Stimulated activated CD4-positive, alpha-beta T cell treated with anti-CD3 and anti-CD28 coated beads, Interleukin-12 subunit alpha, Interleukin-12 subunit beta, amount 100 ng/mL, for 4 hours (primary cell): Measurements from ENCODE around the gene GHR.

ENCODE experiments used
- DNase-seq: peaks from one replicate; pipeline ENCODE4 v3.0.0-alpha.2; 2020

GHR gene

GRCh38 chr5:42518595-42519221, 95.5 kb downstream of the GHR start:
- DNase-seq: no peak

DNA sequence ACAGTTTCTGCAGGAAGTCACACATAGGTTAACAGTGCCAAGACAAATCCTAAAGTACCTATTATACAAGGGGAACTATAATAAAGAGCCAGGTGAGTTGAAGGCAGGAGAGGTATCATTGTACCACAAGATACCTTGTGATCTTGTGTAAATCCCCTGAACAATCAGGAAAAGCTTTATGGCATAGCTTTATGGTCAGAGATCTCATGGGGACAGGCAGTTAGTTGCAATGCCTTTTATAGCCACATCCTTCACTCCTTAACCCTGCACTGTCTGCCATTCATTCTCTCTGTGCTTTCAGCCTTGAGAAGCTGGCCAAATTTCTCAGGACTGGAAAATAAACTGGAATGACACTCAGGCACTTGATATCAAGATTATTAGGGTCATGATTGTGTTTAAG, 97.0 kb downstream of the GHR start:
- DNase-seq: no peak

GRCh38 chr5:42520957-42521356, 97.7 kb downstream of the GHR start:
- DNase-seq: no peak

- DNase-seq: no peak
Observed at GRCh38 chr5:42521406-42521805, 98.2 kb downstream of the GHR start.

DNA sequence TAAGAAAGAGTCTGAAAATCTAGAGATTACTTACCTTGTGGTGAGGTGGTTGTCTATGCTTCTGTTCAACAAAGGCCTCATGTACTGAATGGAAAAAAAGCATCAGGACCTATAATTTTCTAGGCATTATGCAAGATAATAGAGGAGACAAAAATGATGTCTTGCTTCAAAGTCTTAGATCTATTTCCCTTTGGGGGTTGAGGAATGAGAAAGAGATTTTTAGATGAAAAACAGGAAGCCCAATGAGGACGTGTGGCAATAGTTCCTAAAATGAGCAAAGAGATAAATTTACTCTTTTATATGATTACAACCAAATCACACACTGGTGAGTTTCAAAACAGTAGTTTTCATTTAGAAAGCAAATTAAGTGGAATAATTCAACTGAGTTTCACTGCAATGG, 99.5 kb downstream of the GHR start:
- DNase-seq: no peak

GRCh38 chr5:42526179-42526578, 102.9 kb downstream of the GHR start:
- no peak for DNase-seq

DNA sequence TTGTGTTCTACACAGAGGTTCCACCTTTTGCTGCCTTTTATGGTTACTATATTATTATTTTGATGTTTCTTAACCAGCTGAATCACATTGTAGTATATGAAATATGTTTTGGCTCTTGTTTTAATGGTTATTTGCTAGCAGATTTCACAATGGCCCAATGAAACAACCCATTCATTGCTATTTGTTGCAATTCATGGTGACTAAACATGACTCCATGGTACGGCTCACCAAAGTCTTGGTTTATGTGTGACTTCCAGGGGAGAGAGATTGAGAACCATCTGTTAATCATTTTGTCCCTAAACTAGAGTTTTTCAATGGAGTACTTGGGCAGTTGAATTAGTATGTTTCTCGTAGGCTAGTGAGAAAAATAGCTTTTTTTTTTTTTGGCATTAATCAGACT, 108.4 kb downstream of the GHR start:
- no peak for DNase-seq

DNA sequence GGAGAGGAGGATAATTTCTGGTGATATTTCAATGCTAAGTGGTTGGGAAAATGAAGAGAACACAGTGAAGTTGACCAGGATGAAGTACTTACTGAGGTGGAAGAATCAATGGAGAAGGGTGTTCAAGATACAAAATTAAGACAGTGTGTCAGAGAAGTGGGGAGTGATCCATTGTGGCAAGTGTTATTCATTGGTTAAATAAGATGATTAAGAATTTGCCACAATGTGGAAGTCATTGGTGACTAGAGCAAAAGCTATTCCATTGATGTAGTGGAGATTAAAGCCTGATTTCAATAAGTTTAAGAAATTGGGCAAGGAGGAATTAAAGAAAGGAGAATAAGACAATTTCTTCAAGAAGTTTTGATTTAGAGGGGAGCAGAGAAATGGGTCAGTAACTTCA, 118.9 kb downstream of the GHR start:
- DNase-seq: no peak

DNA sequence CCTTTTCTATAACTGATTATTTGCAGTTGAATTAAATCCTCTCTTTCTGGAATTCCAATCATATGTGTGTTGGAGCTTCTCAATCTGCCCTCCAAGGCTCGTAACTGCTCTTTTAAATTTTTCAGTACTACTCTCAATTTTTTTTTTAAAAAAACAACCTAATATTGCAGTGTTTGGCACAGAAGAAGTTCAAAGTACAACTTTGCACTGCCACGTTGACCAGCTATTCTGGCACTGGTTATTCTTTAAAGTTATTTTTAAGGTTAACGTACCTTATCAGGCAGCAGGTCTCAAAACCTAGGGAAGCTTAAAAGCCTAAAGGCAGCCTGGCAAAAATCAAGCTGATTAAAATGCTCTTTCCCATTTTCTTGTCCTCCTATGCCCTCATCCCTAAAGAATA, 120.5 kb downstream of the GHR start:
- no peak for DNase-seq

GRCh38 chr5:42545038-42545437, 121.8 kb downstream of the GHR start:
- no peak for DNase-seq

DNA sequence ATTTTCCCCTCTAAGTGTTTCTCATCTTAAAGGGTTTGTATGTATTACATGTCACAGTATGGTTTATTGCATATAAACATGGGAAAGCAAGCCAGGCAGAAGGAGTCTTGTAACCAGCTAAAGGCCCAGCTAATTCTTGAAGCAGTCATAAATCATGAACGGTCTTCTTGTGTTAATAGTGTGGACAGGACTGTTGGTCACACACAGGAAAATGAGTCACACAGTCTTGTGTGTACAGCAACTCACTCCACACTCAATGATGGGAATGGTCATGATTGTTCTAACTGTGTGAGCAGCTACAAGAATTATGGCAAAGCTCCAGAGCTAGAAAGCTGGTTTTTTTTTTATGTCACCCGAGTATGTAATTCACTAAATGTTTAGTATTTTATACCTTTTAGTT, 123.9 kb downstream of the GHR start:
- DNase-seq: no peak

GRCh38 chr5:42547894-42548293, 124.7 kb downstream of the GHR start:
- DNase-seq: no peak

- DNase-seq: no peak
Observed at GRCh38 chr5:42552597-42552996, 129.4 kb downstream of the GHR start.

- no peak for DNase-seq
Observed at GRCh38 chr5:42553461-42553860, 130.2 kb downstream of the GHR start.

DNA sequence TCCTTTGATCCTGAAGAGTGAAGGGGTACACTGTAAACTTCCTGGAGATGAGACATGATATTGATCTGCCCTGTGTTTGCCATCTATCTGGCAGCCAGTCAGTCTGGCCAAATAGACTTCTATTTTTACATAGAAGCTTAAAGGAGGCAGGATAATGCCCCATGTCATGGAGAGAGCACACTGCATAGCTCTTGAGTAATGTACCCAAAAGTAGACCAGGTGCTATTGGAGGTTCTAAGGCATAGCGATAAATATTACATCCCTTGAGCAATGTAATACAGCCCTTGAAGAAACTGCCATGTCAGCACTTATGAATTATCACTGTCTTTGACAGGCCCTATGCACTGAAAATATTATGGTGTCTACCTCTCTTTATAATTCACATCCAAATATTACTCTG, 131.8 kb downstream of the GHR start:
- no peak for DNase-seq

DNA sequence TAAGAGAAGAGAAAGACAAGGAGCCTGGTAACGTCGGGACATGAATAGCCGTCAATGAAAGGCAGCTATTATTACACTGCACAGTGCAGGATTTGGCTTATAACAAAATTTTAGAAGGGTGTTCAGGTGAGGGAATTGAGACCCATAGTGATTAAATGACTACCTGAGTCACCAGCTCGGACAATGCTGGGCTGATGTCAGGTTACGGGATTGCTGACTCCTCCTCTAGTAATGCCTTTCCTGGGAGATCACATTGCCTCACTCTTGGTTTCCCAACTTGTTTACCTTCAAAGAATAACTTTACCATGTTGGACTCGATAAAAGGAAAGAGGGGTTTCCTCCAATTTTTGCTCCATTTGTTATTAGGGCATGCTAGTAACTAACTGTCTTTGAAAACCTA, 132.6 kb downstream of the GHR start:
- no peak for DNase-seq

GRCh38 chr5:42557689-42558088, 134.4 kb downstream of the GHR start:
- no peak for DNase-seq

- DNase-seq: no peak
Observed at GRCh38 chr5:42561656-42562055, 138.4 kb downstream of the GHR start.

DNA sequence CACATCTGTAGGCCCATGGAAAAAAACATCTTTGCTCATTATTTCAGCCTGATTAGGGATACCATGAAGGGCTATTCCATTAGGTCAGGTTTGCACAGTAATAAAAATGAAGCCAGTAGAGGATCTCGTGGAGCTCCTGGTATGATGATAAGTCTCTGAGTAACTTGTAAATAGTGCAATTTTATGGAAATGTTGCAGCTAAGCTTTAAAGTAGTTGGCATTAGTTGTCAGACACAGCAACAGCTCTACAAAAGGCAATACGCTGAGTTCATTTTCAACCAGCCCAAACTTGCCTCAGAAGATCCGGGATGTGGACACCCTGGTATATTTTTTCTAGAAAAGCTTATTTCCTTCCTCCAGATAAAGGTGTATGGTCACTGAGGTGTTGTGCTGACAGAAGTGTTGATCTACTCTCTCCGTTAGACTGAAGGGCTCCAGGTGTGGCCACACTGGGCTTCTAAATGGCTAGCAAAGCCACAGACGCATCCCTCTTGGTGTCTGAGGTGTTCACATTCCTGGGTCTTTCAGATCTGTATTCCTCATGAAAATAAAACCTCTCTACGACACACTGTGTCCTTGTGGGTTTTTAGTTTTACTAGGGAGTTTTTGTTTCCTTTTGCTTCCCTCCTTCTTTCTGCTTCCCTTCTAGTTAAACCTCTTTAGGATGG, 141.6 kb downstream of the GHR start:
- DNase-seq: no peak

DNA sequence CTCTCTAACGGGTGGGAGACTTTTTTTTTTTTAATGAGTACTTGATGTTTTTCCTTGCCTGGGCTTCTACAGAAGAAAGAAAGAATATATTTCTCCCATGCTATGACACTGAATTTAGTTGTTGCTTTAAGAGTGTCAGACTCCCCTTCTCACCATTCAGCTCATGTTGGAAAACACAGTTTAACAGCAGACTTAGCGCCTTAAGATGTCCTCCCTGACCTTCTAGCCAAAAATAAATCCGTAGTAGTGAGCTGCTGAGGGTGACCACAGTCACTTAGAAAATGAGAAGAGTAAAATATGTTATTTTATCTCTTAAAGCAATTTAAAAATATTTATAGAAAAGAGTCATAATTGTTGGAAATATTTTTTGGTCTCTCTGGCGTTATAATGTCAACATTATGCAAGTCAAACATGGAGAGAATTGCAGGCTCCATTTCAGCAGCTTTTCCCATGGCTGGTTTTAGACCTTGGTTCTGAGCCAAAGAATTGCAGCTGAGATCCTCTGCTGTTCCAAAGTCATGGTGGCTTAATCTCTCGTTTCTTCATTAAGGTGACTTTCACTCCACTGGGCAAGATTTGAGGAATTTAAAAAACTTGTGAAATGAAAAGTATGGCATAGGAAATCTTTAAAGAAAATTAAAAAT, 143.5 kb downstream of the GHR start:
- no peak for DNase-seq

GRCh38 chr5:42569325-42569724, 146.1 kb downstream of the GHR start:
- no peak for DNase-seq

GRCh38 chr5:42569953-42570548, 146.8 kb downstream of the GHR start:
- DNase-seq: no peak

- no peak for DNase-seq
Observed at GRCh38 chr5:42570966-42571960, 148.0 kb downstream of the GHR start.
